NCI-H69 (cell line): ENCODE data around the gene DCDC2C.

ENCODE experiments used
- DNase-seq: peaks from one replicate; lab custom pipeline; 2025; lab: John Stamatoyannopoulos, UW

Gene DCDC2C

DNA sequence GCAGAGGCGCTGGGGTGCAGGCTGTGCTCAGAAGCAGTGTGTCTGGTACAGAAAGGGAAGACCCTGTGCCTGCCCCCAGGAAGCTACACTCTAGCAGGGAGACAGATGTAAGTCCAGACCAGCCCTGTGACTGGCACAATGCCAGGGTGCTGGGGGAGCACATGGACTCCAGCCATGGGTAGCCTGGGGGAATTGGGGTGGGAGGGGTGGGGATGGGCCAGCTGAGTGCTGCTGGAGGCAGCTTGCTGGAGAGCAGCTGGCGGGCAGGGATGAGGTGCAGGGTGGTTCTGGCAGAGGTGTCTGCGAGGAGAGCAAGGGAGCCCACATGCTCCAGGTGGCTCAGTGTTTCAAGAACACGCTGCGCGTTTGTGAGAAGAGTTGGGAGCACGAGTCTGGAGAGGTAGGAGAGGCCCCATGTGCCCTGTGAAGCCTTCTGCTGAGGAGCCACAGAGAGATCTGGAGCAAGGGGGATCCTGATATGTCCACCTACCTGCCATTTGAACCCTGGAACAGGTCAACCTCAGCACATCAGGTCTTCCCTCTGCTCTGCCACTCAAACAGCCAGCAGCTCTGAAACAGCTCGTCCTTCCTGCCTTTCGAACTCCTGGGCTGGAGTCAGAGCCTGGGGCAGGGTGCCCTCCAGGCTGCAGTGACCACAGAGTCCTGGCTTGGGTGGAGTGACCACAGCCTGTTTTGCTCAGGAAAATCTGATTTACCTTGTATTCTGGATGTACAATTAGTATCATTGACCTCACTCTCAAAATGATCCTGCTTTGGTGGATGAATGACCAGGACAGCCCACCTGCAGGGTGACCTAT, 30.3 kb upstream of the DCDC2C start:
- peak; percentile 32 for DNase-seq

DNA sequence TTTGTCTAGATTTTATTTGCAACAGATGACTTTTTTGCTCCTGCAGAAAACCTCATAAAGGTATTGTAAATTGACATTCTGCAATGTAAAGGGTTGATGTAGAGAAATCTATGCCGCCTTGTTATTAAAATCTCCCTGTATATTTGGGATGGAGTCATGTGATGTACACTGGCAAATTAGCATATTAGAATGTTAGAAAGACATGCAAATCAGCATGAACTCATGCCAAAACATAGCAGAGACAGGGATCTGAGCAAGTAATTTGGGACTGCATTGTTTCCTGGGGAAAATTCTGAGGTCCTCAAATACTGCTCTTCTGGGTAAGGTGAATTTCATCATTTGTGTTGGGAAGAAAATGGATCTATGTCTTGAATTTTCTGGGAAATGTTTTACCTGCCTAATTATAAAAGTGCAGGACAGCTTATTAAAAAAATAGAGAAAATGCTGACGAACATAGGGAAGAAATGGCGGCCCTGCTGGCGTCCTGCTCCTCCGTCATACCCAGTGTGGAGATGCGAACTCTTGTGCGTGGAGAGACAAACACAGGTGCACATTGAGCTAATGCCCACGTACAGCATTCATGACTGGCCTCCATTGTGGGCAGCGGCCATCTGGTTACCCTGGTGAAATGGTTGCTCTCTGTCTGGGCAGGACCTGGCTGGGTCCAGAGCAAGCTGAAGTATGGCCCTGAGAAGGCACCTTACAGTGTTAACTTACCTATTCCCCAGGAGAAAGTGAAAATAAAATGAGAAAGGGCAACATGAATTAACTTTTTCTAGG, 29.1 kb upstream of the DCDC2C start:
- no peak for DNase-seq

- no peak for DNase-seq
These were observed 27.7 kb upstream of the DCDC2C start for GRCh38 chr2:3675687-3676086.

- DNase-seq = no peak
These were observed 25.9 kb upstream of the DCDC2C start for GRCh38 chr2:3677436-3677835.

- no peak for DNase-seq
These were observed 25.2 kb upstream of the DCDC2C start for GRCh38 chr2:3678212-3678611.

DNA sequence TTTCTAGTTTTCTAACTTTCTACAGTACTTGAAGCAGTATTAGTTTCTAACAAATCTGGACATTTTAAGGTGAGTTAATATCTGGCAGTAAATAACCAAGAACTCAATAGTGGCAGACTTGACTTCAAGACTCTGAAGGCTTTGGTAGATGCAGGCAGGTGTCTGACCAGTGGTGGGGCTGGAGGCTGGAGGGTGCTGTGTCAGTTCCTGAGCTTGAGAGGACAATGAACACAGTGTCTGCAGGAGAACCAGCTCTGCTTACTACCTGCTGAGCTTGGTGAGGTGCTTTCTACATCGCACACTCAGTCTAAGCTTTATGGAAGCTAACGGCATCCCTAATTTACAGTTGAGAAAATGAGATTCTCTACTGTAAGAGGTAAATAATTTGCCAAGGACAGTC, 24.2 kb upstream of the DCDC2C start:
- no peak for DNase-seq

- DNase-seq = no peak
These were observed 23.6 kb upstream of the DCDC2C start for GRCh38 chr2:3679616-3680393.

DNA sequence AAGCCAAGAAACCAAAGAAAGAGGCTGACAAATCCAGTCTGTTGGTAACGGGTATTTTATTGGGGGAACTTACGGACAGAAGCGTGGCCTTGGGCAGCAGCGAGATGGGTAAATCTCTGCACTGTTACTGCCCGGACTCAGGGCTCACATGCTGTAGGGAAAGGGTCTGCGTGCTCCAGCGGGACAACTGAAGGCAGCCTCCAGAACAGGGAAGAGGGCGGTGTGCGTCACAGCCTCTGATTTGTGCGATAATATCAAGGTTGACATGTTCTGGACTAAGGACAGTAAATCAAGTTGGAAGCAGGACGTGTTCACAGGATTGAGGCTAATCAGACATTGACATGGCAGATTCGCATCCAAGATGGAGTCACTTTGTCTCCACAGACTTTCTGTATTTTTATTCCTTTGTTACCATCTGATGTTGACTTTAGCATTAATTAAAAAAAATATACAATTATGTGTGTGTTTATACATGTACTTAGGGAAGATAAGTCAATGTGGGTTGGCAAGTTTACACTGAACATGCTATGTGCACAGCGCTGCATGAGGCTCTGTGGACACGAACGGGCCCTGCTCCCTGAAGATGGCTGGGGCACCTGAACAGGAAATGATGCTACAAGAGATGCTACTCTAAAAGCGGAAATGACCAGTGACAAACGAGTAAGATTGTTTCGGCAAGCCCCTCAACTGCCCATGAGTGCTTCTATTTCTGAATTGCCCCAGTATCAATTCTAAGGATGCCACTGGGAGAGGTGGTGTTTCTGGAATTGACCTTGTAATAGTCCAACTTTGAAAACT, 22.6 kb upstream of the DCDC2C start:
- DNase-seq = no peak

DNA sequence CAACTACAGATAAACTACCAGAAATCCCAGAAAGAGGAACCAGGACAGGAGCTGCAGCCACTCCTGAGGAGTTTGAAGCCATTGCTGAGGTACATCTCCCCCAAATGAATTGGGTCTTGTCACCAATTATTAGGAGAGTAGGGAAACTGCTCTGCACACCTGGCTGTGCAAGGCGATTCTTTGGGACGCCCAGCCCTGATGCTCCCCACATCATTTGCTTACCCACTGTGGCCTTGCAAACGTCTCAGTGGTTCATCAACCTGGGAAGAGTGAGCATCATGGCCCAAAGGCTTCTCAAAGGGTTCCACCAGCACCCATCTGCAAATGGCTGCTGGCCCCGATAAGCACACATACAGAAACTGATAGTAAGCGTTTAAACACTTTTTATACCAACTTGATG, 21.8 kb upstream of the DCDC2C start:
- DNase-seq = no peak

DNA sequence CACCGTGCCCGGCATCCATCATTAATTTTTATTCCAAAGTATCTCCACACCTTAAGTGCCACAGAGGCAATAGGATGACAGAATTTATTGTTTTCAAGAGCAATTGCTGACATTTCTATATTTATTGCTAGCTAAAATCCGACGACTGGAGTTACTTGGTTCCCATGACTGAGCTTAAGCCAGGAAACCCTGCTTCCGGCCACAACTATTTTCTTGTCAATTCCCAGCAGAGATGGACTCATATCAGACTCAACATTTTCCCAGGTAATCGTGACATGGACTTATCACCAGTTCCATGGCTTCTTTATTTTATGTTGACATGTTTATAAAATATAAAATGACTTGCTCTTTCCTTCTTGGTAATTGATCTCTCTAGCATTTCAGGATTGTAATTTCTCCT, 20.6 kb upstream of the DCDC2C start:
- DNase-seq = no peak

DNA sequence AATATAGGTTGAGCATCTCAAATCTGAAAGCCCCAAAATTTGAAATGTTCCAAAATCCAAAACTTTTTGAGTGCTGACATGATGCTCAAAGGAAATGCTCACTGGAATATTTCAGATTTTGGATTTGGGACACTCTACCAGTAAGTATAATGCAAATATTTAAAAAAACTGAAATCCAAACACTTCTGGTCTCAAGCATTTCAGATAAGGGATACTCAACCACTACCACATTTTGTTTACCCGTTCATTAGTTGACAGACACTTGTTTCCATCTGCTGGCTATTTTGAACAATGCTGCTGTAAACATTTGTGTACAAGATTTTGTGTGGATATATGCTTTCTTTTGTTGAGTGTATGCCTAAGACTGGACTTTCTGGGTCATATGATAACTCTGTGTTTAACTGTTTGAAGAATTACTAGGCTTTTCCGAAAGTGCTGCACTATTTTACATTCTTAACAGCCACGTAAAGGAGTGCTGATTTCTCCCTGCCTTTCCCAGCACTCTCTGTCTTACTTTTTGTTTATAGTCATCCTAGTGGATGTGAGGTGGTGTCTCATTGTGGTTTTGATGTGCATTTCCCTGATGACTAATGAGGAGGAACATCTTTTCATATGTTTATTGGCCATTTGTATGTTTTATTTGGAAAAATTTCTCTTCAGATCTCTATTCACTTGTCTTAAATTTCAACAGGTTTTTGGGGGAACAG, 19.5 kb upstream of the DCDC2C start:
- DNase-seq = no peak

DNA sequence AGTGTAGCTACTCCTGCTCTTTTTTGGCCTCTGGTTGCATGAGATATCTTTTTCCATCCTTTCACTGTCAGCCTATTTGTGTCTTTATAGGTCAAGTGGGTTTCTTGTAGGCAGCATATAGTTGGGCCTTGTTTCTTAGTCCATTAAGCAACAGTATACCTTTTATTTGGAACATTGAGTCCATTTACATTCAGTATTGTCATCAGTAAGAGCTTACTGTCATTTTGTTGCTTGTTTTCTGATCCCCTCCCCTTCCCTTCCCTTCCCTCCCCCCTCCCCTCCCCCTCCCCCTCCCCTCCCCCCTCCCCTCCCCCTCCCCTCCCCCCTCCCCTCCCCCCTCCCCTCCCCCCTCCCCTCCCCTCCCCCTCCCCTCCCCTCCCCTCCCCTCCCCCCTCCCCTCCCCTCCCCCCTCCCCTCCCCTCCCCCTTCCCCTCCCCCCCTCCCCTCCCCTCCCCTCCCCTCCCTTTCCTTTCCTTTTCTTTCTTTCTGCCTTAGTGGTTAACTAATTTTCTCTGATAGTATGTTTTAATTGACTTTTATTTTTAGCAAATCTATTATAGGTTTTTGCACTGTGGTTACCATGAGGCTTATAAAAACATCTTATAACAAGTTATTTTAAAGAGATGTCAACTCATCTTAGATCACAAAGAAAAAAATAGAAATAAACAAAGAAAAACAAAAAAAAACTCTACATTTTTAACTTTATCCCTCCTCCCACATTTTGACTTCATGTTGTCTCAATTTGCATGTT, 13.2 kb upstream of the DCDC2C start:
- no peak for DNase-seq

DNA sequence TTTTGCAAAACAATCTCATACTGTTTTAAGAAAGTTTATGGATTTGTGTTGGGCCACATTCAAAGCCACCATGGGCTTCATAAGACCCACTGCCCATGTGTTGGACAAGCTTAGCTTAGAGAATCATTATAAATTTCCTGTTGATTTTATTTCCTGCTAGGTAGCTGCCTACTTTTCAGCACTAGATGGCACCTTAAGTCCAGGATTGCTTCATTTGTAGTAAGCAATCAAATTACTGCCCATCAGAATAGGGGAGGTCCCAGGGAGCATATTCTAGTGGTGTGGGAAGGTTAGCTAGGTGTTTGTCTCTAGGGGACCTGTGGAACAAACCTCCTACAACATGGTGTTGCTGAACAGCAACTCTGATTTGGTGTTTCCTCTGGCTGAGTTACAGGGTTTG, 11.0 kb upstream of the DCDC2C start:
- peak; percentile 51 for DNase-seq

DNA sequence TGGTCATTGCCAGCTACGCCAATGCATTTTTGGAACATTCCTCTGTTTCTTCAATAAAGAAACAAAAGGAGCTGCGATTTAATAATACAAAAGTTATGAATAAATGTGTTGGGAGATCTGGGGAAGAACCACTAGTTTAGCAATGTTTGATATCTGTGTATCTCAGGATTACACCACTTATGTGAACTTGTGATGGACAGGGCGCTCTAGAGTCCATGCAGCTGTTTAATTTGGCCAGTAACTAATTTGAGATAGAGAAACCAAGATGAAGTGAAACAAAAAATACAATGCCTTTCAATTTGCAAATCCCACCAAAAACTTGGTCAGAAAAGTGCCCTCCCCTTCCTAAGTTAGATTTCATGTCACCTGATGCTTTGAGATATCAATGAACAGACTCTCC, 6.8 kb upstream of the DCDC2C start:
- no peak for DNase-seq

DNA sequence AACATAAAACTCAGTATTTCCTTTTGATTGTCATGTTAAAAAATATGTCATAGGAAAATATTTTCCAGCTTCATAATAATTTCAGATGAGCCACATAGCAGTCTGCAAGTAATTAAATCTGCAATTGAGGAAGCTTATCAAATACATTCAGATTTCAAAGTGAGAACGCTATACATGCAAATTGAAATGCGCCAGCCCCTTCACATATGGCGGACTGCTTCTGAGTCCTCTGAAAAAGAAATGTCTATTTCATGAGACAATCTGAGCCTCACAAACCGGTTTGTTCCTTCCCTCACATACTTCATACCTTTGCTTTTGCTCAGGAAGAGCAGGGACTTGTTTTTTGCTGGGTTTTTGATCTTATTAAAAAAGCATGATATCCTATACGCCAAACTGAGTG, 2.3 kb upstream of the DCDC2C start:
- no peak for DNase-seq

GRCh38 chr2:3703757-3704355, 481 bp downstream of the DCDC2C start:
- DNase-seq = peak; percentile 30

DNA sequence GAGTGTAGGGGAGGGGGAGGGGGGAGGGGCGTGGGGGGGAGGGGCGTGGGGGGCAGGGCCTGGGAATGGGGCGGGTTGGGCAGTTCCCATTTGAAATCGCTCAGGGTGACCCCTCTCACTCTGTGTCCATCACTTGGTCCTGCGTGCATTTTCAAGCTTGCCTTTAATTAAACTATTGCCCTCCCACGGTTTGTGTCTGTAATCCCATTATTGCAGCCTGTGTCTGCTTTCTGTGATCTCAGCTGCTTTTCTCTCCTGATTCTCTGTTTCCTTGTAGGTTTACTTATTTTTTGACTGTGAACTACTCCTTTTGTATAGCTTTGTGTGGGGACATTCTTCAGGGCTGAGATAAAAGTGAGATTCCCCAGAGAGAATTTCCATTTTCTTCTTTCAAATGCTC, 1.3 kb downstream of the DCDC2C start:
- DNase-seq = peak; percentile 1

DNA sequence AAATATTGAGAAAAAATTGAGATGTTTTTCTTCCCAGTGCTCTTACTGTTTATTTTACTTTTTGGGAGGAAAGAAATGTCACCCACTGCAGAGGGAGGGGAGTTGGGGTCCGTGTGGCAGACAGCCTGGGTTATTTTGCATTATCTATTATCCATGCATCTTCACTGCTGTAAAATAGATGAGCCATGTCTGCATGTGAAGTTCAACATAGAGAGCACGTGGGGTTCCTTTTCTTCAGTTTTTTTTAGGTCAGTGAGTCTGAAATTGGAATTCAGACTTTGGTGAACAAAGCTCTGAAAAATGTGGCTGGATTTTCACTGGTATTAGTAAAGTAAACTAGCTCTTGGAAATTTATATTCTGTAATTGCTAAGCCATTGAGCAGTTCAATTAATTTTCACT, 2.4 kb downstream of the DCDC2C start:
- no peak for DNase-seq

DNA sequence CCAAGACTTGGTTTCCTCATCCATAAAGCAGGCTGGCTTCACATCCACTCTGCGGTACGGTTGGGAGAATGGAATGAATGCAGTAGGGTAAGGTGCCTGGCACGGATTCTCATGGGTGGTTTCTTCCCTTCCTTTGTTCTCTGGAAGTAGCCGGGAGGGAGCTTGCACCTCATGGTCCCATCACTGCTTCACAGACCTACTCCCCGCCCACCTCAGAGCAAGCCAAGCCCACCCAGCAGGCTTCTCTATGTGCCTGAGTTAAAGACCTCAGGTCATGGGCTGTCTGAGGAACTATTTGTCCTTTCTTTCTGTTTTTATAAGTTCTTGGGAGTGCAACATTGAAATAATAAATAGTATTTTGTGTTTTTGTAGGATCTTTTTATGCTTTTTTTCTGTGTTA, 3.5 kb downstream of the DCDC2C start:
- no peak for DNase-seq

- no peak for DNase-seq
These were observed 5.2 kb downstream of the DCDC2C start for GRCh38 chr2:3708576-3708975.
